ENCODE measurements around the gene CCDC171.
A peak's percentile ranks its signal among the peaks of the same experiment; 100 is the strongest.
"Not testable (repeated sequence)": the region's sequence is repeated elsewhere in the genome, so short reads cannot be mapped to it uniquely, and the experiment has no call there.

CCDC171 gene

GRCh38 chr9:15552636-15553527, at the start of gene CCDC171:
Gene CCDC171, plus strand, starts transcription at chr9:15553043. Its CDS starts 11,046 bp downstream, at chr9:15564089.
- DNase-seq = peak; percentile 86 to 90

- DNase-seq = no peak
These were observed 46.9 kb upstream of the CCDC171 start for GRCh38 chr9:15505921-15506320.

- DNase-seq = peak; percentile 69 to 75
These were observed 42.7 kb upstream of the CCDC171 start for GRCh38 chr9:15509931-15510788.

- DNase-seq = peak; percentile 89 to 91
These were observed 41.9 kb upstream of the CCDC171 start, which contains the start of gene PSIP1 for GRCh38 chr9:15510789-15511575. Gene PSIP1, minus strand, starts transcription at chr9:15510970. Its CDS starts 782 bp downstream, at chr9:15510188.

GRCh38 chr9:15512204-15512603, 40.6 kb upstream of the CCDC171 start:
- no peak for DNase-seq

GRCh38 chr9:15512889-15513288, 40.0 kb upstream of the CCDC171 start:
- DNase-seq = no peak

GRCh38 chr9:15513335-15513734, 39.5 kb upstream of the CCDC171 start:
- peak in 1 of 2 experiments; percentile 38 for DNase-seq

GRCh38 chr9:15519831-15520230, 33.0 kb upstream of the CCDC171 start:
- no peak for DNase-seq

GRCh38 chr9:15521254-15521653, 31.6 kb upstream of the CCDC171 start:
- no peak for DNase-seq

GRCh38 chr9:15522130-15522755, 30.6 kb upstream of the CCDC171 start:
- DNase-seq = no peak

GRCh38 chr9:15524845-15525455, 27.9 kb upstream of the CCDC171 start:
- DNase-seq = no peak

GRCh38 chr9:15525958-15526357, 26.9 kb upstream of the CCDC171 start:
- no peak for DNase-seq

- DNase-seq = not testable (repeated sequence)
These were observed 25.8 kb upstream of the CCDC171 start for GRCh38 chr9:15527035-15527434.

- no peak for DNase-seq
These were observed 23.1 kb upstream of the CCDC171 start for GRCh38 chr9:15529566-15530324.

GRCh38 chr9:15531380-15531779, 21.5 kb upstream of the CCDC171 start:
- no peak for DNase-seq

- no peak for DNase-seq
These were observed 11.0 kb upstream of the CCDC171 start for GRCh38 chr9:15541872-15542271.

GRCh38 chr9:15542624-15543023, 10.2 kb upstream of the CCDC171 start:
- DNase-seq = no peak

GRCh38 chr9:15543047-15543813, 9.6 kb upstream of the CCDC171 start:
- DNase-seq = no peak

- no peak for DNase-seq
These were observed 3.2 kb upstream of the CCDC171 start for GRCh38 chr9:15549611-15550010.

GRCh38 chr9:15553528-15553898, 670 bp downstream of the CCDC171 start:
- DNase-seq = no peak
